Measurements from ENCODE around the gene KREMEN1.

GRCh38 chr22:29213493-29213892 is 140.7 kb downstream of the KREMEN1 start:
- TF ChIP-seq POLR2A (IDR thresholded peaks at IDR 0.05; ENCODE audit: low read depth, low read length) (no peak), RFX5 (IDR thresholded peaks at IDR 0.05; ENCODE audit: low read depth, low read length) (no peak), CTCF (IDR thresholded peaks at IDR 0.05 in 2 of 3, conservative IDR thresholded peaks at IDR 0.05 in 1 of 3; ENCODE audit: control insufficient read depth in 2 of 3, extremely low read depth in 1 of 3, insufficient read depth in 1 of 3, low read depth in 3 of 3, low read length in 3 of 3) (no peak), CREB1 (IDR thresholded peaks at IDR 0.05; ENCODE audit: low read depth) (no peak), GABPA (IDR thresholded peaks at IDR 0.05; ENCODE audit: low read depth) (no peak), ZBTB33 (IDR thresholded peaks at IDR 0.05) (no peak)
- TF ChIP-seq, protein P1, sequence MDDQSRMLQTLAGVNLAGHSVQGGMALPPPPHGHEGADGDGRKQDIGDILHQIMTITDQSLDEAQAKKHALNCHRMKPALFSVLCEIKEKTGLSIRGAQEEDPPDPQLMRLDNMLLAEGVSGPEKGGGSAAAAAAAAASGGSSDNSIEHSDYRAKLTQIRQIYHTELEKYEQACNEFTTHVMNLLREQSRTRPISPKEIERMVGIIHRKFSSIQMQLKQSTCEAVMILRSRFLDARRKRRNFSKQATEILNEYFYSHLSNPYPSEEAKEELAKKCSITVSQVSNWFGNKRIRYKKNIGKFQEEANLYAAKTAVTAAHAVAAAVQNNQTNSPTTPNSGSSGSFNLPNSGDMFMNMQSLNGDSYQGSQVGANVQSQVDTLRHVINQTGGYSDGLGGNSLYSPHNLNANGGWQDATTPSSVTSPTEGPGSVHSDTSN (IDR thresholded peaks at IDR 0.05; ENCODE audit: insufficient replicate concordance, low read depth, low read length) = no peak
